ENCODE results near the gene KPNA3. TPM values are rescaled to one million over a fixed set of nuclear protein-coding genes. Genes with fewer than 3 reads are reported as not detected.
A peak's percentile ranks its signal among the peaks of the same experiment; 100 is the strongest.

Gene KPNA3
- total RNA-seq, 1 donor from 2014 or later: 31.5 TPM

DNA sequence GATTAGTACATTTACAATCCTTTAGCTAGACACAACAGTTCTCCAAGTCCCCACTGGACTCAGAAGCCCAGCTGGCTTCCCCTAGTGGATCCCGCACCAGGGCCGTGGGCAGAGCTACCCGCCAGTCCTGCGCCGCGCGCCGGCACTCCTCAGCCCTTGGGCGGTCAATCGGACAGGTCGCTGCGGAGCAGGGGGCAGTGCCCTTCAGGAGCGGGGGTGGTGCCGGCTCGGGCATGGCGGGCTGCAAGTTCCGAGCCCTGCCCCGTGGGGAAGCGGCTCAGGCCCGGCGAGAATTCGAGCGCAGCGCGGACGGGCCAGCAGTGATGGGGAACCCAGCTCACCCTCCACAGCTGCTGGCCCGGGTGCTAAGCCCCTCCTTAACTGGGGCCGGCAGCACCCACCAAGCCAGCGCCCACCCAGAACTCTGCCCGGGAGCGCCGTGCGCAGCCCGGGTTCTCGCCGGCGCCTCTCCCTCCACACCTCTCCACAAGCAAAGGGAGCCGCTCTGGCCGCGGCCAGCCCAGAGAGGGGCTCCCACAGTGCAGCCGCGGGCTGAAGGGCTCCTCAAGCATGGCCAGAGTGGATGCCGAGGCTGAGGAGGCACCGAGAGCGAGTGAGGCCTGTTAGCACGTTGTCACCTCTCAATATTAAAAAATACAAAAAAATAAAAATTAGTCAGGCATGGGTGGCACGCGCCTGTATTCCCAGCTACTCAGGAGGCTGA lies 114.1 kb downstream of the KPNA3 start:
- DNase-seq (ENCODE audit: low spot score): no peak

DNA sequence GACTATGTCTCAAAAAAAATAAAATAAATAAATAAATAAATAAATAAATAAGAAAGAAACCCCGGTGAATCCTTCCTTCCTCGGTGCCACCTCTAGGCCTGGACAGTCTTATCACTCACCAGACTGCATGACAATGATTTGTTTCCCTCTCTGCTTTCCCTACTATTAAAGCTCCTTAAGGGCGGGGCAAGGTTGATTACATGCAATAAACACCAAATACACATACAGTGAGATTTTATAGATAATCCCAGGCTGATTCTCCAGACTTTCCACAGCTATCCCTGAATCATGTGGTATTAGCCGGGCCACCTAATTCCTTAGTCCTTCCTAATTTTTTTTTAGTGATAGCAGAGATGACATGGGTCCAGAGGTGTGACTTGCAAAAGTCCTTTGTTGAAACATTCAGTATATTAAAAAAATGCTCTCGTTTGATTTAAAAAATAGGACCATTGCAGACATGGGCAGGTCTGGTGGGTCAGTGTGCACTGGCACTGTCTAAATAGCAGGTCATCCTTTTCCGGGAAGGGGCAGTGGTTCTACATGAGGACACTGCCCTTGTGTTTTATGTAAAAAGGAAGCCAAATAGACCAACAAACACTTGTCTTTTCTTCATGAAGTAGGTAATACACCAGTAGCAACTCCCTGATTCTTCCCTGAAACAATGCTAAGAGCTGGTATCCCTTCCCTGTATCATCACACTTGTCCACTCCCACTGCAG lies 115.7 kb downstream of the KPNA3 start:
- DNase-seq (ENCODE audit: low spot score): no peak

DNA sequence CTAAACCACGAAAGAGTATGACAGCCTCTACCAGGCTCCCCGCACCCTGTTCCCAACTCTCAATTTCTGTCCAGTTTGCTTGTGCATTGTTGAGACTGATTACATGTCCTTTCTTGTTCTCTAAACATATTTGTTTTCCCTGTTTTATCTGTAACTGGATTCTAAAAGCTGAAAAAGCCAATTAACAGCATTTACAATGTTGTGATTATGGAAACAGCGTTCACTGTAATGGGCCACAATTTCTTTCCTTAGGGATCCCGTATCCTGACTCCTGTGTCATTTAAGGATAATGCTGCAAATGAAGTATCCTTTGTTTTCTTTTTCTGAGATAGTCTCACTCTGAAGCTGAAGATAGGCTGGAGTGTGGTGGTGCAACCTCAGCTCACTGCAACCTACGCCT lies 121.7 kb downstream of the KPNA3 start:
- no peak for DNase-seq (ENCODE audit: low spot score)

GRCh38 chr13:49669735-49670309 lies 122.7 kb downstream of the KPNA3 start:
- peak; percentile 34 for DNase-seq (ENCODE audit: low spot score)

- no peak for DNase-seq (ENCODE audit: low spot score)
Measured at GRCh38 chr13:49667773-49668172, 124.7 kb downstream of the KPNA3 start.

DNA sequence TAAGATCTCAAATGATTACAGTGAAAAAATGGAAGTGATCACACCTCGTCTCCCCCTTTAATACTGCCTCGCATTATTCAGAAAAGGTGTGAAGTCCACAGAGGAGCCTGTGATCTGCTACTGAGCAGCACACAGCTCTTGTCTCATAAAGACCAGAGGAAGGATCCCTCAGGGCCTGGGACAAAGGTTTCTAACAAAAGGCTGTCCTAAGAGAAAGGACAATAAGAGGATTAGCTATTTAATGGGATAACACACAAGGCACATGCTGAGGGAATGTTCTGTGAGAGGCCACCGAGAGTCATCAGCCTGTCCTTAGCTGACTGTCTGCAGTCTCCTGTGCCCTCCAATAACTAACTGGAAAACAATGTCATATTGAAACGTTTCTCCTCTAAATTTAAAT lies 127.9 kb downstream of the KPNA3 start:
- no peak for DNase-seq (ENCODE audit: low spot score)

DNA sequence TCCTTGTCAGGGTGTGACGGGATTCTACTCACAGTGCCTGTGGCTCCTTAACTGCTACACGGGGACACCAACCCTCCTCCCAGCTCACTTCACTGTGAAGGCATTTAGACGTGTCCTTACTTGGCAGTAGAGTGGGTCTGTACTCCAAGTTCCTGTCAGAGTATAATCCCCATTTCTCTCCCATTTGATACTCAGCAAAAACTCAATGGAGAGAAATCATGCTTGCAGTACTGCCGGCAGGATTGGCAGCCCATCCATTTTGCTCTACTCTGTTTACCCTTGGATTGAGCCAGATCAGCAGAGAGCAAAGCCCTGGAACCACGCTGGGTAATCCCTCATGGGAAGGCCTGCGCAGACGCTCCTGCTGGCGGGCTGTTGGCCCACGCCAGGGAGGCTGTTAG lies 135.2 kb downstream of the KPNA3 start:
- no peak for DNase-seq (ENCODE audit: low spot score)

DNA sequence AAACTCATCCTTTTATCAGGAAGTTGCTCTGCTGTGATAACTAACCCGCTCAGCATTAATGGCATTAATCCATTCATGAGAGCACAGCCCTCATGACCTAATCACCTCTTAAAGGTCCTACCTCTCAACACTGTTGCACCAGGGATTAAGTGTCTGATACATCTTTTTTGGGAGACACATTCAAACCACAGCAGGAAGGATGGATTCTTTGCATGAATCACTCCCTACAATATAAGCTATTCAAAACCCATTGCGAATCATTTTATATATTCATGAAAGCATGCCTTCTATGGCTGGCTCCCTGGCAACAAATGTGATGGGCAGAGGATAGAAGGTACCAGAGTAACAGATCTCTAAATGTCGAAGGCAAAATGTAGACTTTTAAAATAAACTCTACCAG lies 136.6 kb downstream of the KPNA3 start:
- DNase-seq (ENCODE audit: low spot score): no peak

- DNase-seq (ENCODE audit: low spot score): no peak
Measured at GRCh38 chr13:49654011-49654410, 138.5 kb downstream of the KPNA3 start.

DNA sequence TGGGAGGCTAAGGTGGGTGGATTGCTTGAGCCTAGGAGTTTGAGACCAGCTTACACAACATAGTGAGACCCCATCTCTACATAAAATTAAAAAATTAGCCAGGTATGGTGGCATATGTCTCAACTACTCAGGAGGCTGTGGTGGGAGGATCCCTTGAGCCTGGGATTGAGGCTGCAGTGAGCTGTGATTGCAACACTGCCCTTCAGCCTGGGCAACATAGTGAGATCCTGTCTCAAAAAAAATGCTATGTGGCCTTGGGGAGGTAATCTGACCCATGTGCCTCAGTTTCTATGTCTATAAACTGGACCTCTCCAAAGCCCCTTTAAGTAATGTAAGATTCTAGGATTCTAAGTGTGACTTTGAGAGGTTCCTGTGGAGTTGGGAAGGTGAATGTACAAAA lies 139.0 kb downstream of the KPNA3 start:
- DNase-seq (ENCODE audit: low spot score): no peak

- no peak for DNase-seq (ENCODE audit: low spot score)
Measured at GRCh38 chr13:49652355-49653305, 139.9 kb downstream of the KPNA3 start.

DNA sequence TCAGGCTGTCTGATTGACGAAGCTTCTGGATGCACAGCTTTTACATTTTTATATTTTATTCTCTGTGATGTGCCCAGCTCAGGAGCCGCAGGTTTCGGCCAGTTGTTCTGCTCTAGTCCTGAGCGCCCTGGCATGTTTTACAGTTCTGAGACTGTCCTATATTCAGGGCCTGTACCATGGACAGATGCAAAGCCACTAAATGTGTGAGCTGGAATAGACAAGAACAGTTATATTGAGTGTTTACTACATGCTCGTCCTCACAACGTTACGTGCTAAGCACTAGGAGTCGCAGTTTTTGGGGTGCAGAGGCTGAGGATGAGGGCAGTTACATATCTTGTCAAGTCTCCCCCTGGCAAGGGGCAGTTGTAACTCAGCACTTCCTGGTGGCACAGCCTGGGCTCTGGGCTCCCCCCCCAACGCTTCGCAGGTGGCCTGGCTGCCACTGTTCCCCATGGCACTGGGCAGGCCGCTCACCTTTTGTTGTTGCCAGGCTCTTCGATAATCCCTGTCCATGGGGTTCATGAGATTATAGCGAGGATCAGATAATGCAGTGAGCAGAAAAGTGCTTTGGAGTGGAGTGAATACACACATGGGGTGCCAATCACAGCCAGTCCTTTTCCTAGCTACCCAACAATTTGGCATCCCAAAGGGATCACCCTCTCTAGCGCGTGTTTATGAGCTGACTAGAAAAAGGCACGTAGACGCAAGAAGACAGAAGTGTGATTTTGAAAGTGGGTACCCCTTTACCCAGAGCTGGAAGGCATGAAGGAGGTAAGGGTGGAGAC lies 140.7 kb downstream of the KPNA3 start:
- DNase-seq (ENCODE audit: low spot score): no peak

DNA sequence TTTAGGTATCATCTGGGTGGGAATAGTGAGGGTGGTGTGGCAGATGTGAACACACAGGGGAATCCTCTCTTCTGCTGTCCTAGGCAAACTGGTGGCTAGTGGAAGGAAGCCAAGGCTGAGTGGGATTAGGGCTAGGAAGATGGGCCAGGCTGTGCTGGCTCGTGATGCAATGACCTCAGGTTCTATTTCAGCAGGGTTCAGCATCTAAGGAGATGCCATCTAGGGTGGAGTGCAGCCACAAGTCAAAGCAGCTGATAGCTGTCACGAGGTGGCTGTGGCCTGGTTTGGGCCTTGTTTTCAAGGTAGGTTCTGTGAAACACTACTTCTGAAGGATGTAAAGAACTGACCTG lies 142.5 kb downstream of the KPNA3 start:
- no peak for DNase-seq (ENCODE audit: low spot score)

Other genes with a start within 250 kb of the KPNA3 start
- gene RCBTB1, start 207.1 kb downstream of the KPNA3 start, total RNA-seq: 22.8 TPM
- gene ARL11, start 164.2 kb downstream of the KPNA3 start, total RNA-seq: 2.8 TPM
- 34.1 TPM for gene EBPL, start 101.2 kb downstream of the KPNA3 start, total RNA-seq
- 6.3 TPM for gene SPRYD7, start 143.7 kb upstream of the KPNA3 start, total RNA-seq
- 25.5 TPM for gene TRIM13, start 204.4 kb upstream of the KPNA3 start, total RNA-seq
- gene KCNRG, start 222.8 kb upstream of the KPNA3 start, total RNA-seq: 0.26 TPM